Endothelial cell of umbilical vein (primary cell): ENCODE measurements around the gene SYNDIG1. TPM values are rescaled to one million over a fixed set of nuclear protein-coding genes. Genes with fewer than 3 reads are reported as not detected.

Experiments
- BruUV-seq: library from RNA; stranded (reverse); fragments of 400-500 nt; replicated peaks from 2 replicates; lab custom pipeline; 2021; lab: Mats Ljungman, UMichigan
- CTCF ChIA-PET: fragments of 300-600, 350-600 bp; sonication (Branson Sonifier 250); formaldehyde crosslinking; loops from one replicate; lab custom pipeline; 2021; ENCODE audit warnings: antibody characterized with exemption, inconsistent platforms; lab: Charles Lee
- POLR2A ChIA-PET: fragments of 300-600, 350-600 bp; sonication (Branson Sonifier 250); formaldehyde crosslinking; loops from one replicate; lab custom pipeline; 2021; ENCODE audit warnings: antibody characterized with exemption, inconsistent platforms; lab: Charles Lee
- DNase-seq: peaks from one replicate; pipeline ENCODE4 v3.0.0-alpha.2; 2011; ENCODE audit warnings: low read depth, low spot score
- FAIRE-seq: peaks from 2 replicates; lab custom pipeline; 2011; peaks lifted over from hg19 to GRCh38; lab: Jason Lieb, UNC
- H2AFZ ChIP-seq: 2 replicates; pipeline ENCODE4 v1.6.0; 2012; ENCODE audit warnings: low read depth, low read length, control low read depth, inconsistent platforms
- H3K27ac ChIP-seq: 2 replicates; pipeline ENCODE4 v1.5.1; 2011; ENCODE audit warnings: low read depth, mild to moderate bottlenecking, control low read depth, low read length, moderate library complexity; ENCODE audit not compliant: insufficient read depth
- H3K27me3 ChIP-seq, 2 experiments: 2 replicates each; pipeline versions ENCODE4 v1.6.0 to v1.6.1; 2011; ENCODE audit warnings: low read length in 2 of 2, mixed read lengths in 1 of 2; ENCODE audit not compliant: control insufficient read depth in 2 of 2, insufficient read depth in 2 of 2
- H3K36me3 ChIP-seq, 2 experiments: 2 replicates in 1 of 2; 3 replicates in 1 of 2; pipeline ENCODE4 v1.5.1; 2011; ENCODE audit warnings: low read length in 2 of 2, mild to moderate bottlenecking in 1 of 2, moderate library complexity in 1 of 2; ENCODE audit not compliant: control insufficient read depth in 2 of 2, insufficient read depth in 2 of 2; ENCODE audit errors: extremely low read depth in 1 of 2
- H3K4me1 ChIP-seq: 3 replicates; pipeline ENCODE4 v1.5.1; 2011; ENCODE audit warnings: mild to moderate bottlenecking, low read length; ENCODE audit not compliant: control insufficient read depth, insufficient read depth; ENCODE audit errors: extremely low read depth
- H3K4me2 ChIP-seq: 2 replicates; pipeline ENCODE4 v1.6.1; 2011; ENCODE audit warnings: low read length, control low read depth, mixed read lengths; ENCODE audit not compliant: insufficient read depth
- H3K4me3 ChIP-seq, 3 experiments: fragments of 200-600 bp in 1 of 3; sonication (generic), shearing (Covaris generic) in 1 of 3; replicated peaks in 1 of 3; 2 replicates each; pipeline ENCODE4 v1.5.1; 2011 to 2016; ENCODE audit warnings: control low read depth in 3 of 3, low read length in 3 of 3, mild to moderate bottlenecking in 2 of 3, inconsistent platforms in 1 of 3, low read depth in 1 of 3, moderate library complexity in 1 of 3; ENCODE audit not compliant: insufficient read depth in 1 of 3
- H3K79me2 ChIP-seq: 2 replicates; pipeline ENCODE4 v1.6.0; 2012; ENCODE audit warnings: low read length, inconsistent platforms; ENCODE audit not compliant: control insufficient read depth, insufficient read depth
- H3K9ac ChIP-seq: replicated peaks from 2 replicates; pipeline ENCODE3; 2011; ENCODE audit warnings: low read length, control low read depth; ENCODE audit not compliant: insufficient read depth; ENCODE audit errors: extremely low read depth
- H3K9me1 ChIP-seq: replicated peaks from 3 replicates; pipeline ENCODE4 v1.6.0; 2011; ENCODE audit warnings: mild to moderate bottlenecking, low read length; ENCODE audit not compliant: control insufficient read depth, insufficient read depth; ENCODE audit errors: extremely low read depth
- H3K9me3 ChIP-seq: replicated peaks from 2 replicates; pipeline ENCODE4 v1.5.1; 2012; ENCODE audit warnings: low read length, inconsistent platforms; ENCODE audit not compliant: control insufficient read depth, insufficient read depth
- H4K20me1 ChIP-seq: replicated peaks from 2 replicates; pipeline ENCODE3; 2011; ENCODE audit warnings: mild to moderate bottlenecking, low read length; ENCODE audit not compliant: control insufficient read depth, insufficient read depth; ENCODE audit errors: extremely low read depth
- EZH2 ChIP-seq: IDR thresholded peaks from 2 replicates; pipeline ENCODE4 v1.6.1; 2012; ENCODE audit warnings: borderline replicate concordance, low read depth, mild to moderate bottlenecking, moderate library complexity, low read length, inconsistent platforms; ENCODE audit not compliant: severe bottlenecking
- FOS ChIP-seq: IDR thresholded peaks from 2 replicates; pipeline ENCODE4 v1.6.1; 2011; ENCODE audit warnings: mild to moderate bottlenecking, low read length, moderate library complexity, borderline replicate concordance; ENCODE audit not compliant: insufficient read depth
- GATA2 ChIP-seq: IDR thresholded peaks from 2 replicates; pipeline ENCODE4 v1.7.0; 2011; ENCODE audit warnings: low read depth, mild to moderate bottlenecking, moderate library complexity, mixed read lengths, low read length; ENCODE audit not compliant: insufficient read length, insufficient read depth
- JUN ChIP-seq: IDR thresholded peaks from 2 replicates; pipeline ENCODE4 v1.6.1; 2011; ENCODE audit warnings: borderline replicate concordance, low read depth; ENCODE audit not compliant: insufficient read length, insufficient read depth
- MYC ChIP-seq: IDR thresholded peaks from one replicate; pipeline ENCODE4 v1.6.1; 2011; ENCODE audit warnings: mild to moderate bottlenecking, low read depth, low read length
- POLR2A ChIP-seq: IDR thresholded peaks from 2 replicates; pipeline ENCODE4 v1.6.1; 2012; ENCODE audit warnings: low read depth, mild to moderate bottlenecking, control low read depth, low read length
- POLR2AphosphoS5 ChIP-seq: IDR thresholded peaks from 2 replicates; pipeline ENCODE4 v1.6.1; 2012; ENCODE audit warnings: low read depth, mild to moderate bottlenecking, control low read depth, low read length, moderate library complexity; ENCODE audit not compliant: insufficient read depth
- dilution Hi-C: fragments of 300-500 bp; cut with MboI; formaldehyde crosslinking; loops from one replicate; pipeline ENCODE4 v1.15.0; 2019; ENCODE audit warnings: low sequenced_read_pairs; ENCODE audit not compliant: extremely low pct_ligation_motif_present
- intact Hi-C: fragments of 100-400 bp; cut with micrococcal nuclease; formaldehyde crosslinking; loops from one replicate; pipeline ENCODE4 v1.10.0; 2022
- polyA plus RNA-seq, 4 experiments: library from polyadenylated mRNA; depleted of rRNA in 3 of 4; stranded (reverse) in 3 of 4; unstranded in 1 of 4; fragments of >200 nt; gene quantifications; 2 replicates each; pipeline versions ENCODE4 v1.2.1 to v1.2.3, GENCODE V29; 2011 to 2012; ENCODE audit warnings: missing spikeins in 1 of 4
- total RNA-seq: library from RNA; stranded (reverse); gene quantifications from 2 replicates; pipeline ENCODE4 v1.2.3, GENCODE V29; 2021
- TF ChIP-seq, protein P1 (sequence below): IDR thresholded peaks from 2 replicates; pipeline ENCODE4 v1.6.1; 2011; ENCODE audit not compliant: insufficient read depth, insufficient read length
- TF ChIP-seq, protein P2 (sequence below), 2 donors: IDR thresholded peaks; 1 replicate in 1 of 2; 2 replicates in 1 of 2; pipeline ENCODE4 v1.5.1; 2011; ENCODE audit warnings: low read length in 2 of 2, mild to moderate bottlenecking in 2 of 2, moderate library complexity in 2 of 2, control low read depth in 1 of 2, inconsistent platforms in 1 of 2, low read depth in 1 of 2; ENCODE audit not compliant: insufficient read depth in 1 of 2; ENCODE audit errors: extremely low read depth in 1 of 2

The SYNDIG1 gene
- total and polyA plus RNA-seq, 2 donors (not counting 3 experiments of a cell fraction or from before 2014, with no cell fraction given), result not detected

DNA sequence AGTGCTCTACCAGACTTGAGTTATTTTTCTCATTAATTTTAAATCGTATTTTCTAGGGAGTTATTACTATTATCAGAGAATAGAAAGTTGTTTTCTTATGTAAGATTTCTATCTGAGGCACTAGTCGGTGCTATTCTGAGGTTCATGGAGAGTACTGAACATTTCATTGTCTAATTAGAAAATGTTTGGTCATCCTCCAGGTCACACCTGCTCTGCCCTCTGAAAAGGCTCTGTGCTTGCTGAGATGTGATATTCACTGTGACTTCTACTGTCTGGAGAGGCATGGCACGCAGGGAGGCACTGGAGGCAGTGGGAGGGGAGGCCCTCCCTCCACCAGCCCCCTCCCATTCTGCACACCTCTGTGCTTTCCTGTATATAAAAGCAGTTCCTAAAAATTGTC is 3.0 kb downstream of the SYNDIG1 start:
- TF ChIP-seq POLR2AphosphoS5 (no peak), EZH2 (no peak), JUN (no peak), MYC (no peak), POLR2A (no peak), FOS (no peak), GATA2 (no peak)
- TF ChIP-seq, protein P1, sequence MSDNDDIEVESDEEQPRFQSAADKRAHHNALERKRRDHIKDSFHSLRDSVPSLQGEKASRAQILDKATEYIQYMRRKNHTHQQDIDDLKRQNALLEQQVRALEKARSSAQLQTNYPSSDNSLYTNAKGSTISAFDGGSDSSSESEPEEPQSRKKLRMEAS, result no peak
- TF ChIP-seq, protein P2, sequence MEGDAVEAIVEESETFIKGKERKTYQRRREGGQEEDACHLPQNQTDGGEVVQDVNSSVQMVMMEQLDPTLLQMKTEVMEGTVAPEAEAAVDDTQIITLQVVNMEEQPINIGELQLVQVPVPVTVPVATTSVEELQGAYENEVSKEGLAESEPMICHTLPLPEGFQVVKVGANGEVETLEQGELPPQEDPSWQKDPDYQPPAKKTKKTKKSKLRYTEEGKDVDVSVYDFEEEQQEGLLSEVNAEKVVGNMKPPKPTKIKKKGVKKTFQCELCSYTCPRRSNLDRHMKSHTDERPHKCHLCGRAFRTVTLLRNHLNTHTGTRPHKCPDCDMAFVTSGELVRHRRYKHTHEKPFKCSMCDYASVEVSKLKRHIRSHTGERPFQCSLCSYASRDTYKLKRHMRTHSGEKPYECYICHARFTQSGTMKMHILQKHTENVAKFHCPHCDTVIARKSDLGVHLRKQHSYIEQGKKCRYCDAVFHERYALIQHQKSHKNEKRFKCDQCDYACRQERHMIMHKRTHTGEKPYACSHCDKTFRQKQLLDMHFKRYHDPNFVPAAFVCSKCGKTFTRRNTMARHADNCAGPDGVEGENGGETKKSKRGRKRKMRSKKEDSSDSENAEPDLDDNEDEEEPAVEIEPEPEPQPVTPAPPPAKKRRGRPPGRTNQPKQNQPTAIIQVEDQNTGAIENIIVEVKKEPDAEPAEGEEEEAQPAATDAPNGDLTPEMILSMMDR (IDR thresholded peaks at IDR 0.05; ENCODE audit: extremely low read depth in 1 of 2, insufficient read depth in 1 of 2, low read depth in 1 of 2, low read length in 2 of 2), result no peak
- Histone ChIP-seq H3K79me2 (no peaks in the 10 kb centered on the region), H4K20me1 (no peaks in the 10 kb centered on the region), H3K4me1 (no peaks in the 10 kb centered on the region), H3K9me3 (no peaks in the 10 kb centered on the region), H3K27ac (no peak overlapping the region), H3K36me3 (no peaks in the 10 kb centered on the region), H3K9ac (no peak overlapping the region), H3K9me1 (no peaks in the 10 kb centered on the region), H2AFZ (no peak overlapping the region), H3K27me3 (peaks cover 15 to 24% of the 10 kb centered on the region in 2 experiments), H3K4me3 (no peak overlapping the region), H3K4me2 (no peak overlapping the region)
- dilution Hi-C loops, result no loop called here
- POLR2A ChIA-PET, result no interaction called here
- FAIRE-seq, result no peak
- BruUV-seq, result no TSS peak
- CTCF ChIA-PET, result no interaction called here
- DNase-seq, result no peak
- intact Hi-C loops, result no loop called here
